HG02885 (cell line): ENCODE measurements around the gene CAMK4.

ENCODE experiments used
- ATAC-seq: cut with Tn5 transposase; IDR thresholded peaks from one replicate; pipeline ENCODE4 v1.9.1; 2021; ENCODE audit warnings: mild to moderate bottlenecking; ENCODE audit not compliant: unreplicated experiment, poor library complexity

CAMK4 gene

GRCh38 chr5:111228520-111229220, 4.5 kb downstream of the CAMK4 start:
- no peak for ATAC-seq

GRCh38 chr5:111229221-111229835, 5.1 kb downstream of the CAMK4 start:
- no peak for ATAC-seq

GRCh38 chr5:111229871-111230810, 6.0 kb downstream of the CAMK4 start:
- ATAC-seq, result peak; percentile 31

- ATAC-seq, result peak; percentile 24
These were observed 6.9 kb downstream of the CAMK4 start for GRCh38 chr5:111231119-111231518.

DNA sequence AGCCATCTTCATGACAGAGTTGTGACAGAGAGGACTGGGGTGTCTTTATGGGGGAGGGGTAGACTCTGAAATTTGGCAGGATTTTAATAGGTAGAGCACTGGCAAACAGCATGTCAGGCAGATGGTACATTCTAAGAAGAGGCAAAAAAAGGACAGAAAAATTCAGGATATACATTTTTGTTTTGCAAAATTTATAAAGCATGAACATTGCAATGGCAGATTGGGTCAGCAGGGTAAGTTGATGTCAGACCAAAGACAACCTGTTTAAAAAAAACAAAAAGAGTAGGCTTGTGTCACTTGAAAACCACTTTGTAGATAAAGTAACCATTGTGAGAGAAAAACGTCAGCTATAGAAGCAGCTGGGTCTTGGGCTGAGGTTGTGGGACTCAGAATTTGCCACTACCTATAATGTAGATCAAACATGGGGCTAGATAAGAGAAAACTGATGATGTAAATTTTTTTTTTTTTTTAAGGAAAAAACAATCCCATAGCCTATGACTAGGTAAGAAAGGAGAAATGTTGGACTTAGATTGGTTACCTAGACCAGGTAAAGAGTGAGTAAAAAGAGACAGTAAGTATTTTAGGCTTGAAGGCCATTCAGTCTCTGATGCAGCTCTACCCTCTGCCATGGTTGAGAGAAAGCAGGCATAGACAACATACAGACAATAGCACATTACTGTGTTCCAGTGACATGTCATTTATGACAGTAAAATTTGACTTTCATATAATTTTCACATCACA, 8.3 kb downstream of the CAMK4 start:
- no peak for ATAC-seq

GRCh38 chr5:111233052-111233374, 8.8 kb downstream of the CAMK4 start:
- ATAC-seq, result no peak

DNA sequence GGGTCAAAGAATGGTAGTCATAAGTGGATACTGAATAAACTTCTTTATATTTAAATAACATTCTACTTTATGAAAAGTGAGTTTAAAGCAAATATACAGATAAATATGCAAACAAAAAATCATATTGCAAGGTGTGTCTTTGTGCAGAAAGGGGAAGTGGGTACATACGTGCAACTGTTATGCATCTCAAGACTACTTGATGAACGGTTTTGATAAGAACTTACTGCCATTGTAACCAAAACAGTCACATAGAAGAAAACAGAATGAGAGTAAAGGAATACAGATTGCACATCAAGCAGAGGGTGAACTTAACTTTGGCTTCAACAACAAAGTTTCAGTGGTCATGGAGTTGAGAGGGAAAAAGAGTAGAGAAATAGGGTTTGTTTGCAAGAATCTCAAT, 9.9 kb downstream of the CAMK4 start:
- ATAC-seq, result peak; percentile 39

DNA sequence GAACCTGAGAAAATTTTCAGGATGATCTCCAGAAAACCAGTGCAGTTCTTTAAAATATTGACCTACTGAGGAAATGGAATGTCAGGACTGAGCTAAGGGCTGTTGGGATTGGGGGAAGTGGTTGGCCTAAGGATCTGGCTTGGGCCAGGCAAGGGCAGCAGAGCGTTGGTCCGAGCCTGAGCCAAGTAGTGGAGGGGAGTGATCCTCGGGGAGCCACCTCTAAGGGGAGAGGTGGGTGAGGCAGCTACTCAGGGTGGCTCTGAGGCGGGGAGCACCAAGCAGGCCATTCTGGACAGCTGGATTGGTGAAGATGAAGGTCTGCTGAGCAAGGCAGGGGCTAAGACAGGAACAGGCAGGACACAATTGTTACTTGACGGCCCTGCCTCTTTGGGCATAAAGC, 11.5 kb downstream of the CAMK4 start:
- ATAC-seq, result no peak

DNA sequence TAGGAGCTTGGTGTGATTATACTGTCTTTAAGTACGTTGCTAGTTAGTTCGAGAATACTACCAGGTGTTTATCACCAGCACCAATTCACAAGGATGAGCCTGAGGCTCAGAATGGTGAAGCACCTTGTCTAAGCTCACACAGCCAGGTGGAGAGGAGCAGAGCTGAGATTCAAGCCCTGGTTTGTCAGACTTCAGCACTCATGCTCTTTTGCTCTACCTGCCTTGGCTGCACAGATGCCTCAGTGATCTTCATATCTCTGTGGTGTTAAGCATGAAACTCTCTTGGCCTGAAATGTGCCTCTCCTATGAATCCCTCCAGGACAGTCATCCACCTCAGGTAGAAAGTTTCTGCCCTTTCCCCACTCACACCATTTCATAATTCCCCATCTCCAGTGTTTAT, 12.2 kb downstream of the CAMK4 start:
- no peak for ATAC-seq

- no peak for ATAC-seq
These were observed 12.8 kb downstream of the CAMK4 start for GRCh38 chr5:111236995-111237394.

DNA sequence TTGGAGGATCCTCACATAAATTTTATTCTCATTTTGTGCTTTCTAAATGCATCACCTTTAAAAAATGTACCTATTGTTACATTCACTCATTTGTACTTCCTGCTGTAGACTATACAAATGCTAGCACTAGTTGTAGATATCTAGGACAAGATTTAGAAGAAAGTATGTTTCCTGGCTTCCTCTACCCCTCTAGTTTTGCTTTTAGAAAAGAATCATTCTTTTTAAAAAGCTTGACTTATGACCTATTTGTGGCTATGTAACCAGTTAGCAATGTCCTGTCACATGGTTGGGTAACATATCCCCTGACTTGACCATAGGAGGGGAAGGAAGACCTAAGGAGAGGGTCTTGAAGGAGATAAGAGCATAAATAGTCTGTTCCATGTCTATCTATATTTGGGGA, 13.3 kb downstream of the CAMK4 start:
- ATAC-seq, result no peak

DNA sequence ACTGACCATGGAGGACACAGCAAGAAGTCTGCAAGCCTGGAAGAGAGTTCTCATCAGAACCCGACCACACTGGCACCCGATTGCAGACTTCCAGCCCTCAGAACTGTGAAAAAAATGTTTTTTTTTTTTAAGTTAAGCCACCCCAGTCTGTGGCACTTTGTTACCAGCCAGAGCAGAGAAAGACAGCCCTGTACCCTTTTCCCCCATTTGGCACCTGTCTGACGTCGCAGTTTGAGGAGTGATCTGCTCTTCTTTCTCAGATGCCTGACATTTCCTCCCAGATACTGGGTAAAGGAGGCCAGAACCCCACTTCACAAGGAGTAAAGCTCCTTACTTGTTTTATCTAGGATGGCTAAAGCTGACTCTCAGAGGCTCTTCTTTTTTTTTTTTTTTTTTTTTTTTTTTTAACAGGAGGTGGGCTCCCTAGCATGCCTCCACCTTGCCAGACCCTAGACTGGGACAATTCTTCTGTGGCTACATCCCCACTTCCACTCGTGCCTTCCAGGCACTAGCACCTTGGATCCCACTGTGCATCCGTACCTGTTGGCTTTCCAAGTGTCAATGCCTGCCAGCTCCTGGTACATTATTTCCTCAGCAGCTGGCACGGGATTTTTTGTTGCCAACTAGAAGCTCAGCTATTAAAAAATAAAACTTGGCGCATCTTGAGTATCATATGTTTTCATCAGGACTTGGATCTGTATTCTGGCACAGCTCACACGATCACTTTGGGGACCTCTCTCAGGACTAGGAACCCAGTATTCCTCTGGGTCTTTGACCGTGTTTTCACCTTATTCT, 14.4 kb downstream of the CAMK4 start:
- no peak for ATAC-seq

DNA sequence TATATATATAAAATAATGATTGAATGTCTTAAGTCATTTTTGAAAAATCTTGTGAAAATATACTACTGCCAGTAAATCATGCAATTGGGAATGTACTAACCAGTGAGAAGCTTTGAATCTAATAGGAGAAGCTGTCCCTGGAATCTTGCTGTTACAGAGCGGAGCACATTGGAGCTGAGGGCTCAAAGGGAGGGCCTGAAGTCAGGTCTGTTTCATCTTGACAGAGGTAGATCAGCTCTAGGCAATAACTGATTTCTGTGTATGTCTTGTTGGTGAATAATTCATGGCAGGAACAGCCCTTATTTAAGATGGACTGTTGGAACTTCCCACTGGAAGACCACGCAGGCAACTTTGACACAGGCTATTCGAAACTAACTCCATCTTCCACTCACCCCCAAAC, 17.5 kb downstream of the CAMK4 start:
- no peak for ATAC-seq

DNA sequence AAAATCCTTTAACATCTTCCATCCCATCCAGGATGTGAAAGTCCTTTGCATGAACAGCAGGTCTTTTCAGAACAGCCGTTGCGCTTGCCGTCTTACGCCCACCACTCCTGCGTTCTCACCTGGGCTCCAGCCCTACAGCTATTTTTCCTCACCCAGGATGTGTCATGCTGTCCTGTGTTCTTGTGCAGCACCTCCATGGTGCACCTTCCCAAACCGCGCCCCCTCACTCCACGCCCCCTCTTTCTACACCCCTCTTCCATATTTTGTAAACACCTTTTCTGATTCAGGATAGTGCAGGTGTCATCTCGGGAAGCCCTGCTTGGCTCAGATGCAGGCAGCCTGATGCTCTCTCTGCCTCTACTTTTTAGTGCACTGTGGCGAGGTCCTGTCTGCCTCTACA, 18.4 kb downstream of the CAMK4 start:
- no peak for ATAC-seq

DNA sequence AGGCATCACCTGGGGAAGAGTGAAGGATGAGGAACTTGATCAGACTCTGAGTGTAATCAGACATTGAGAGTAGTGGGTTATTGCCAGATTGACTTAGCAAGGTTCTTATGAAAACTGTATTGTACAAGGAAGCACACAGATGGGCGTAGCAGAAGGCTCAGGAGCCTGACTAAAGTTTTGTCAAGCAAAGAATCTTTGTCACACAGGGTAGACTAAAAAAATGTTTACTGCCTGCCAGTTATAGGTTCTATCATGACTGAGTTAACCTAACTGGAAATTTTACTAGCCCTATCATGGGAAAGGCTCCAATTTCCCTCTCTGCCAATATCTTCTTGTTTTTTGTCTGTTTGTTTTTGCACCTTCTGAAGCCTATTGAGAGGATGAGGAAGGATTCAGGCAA, 19.1 kb downstream of the CAMK4 start:
- no peak for ATAC-seq

DNA sequence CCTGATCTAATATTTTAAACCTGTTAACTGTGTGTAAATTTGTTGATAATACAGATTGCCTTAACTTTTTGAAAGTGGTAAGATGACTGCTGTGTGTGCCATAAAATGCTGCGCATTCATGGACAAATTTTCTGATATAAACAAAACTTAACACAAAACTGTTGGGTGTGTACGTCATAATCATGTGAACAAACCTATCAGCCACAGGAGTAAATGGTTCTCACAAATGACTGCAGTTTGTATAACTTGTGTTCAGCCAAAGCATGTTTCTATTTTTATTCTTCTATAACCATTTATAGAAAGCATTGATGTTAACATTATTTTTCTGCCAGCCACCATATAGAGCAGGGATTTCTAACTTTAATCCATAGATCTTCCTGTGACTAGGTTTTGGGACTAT, 21.5 kb downstream of the CAMK4 start:
- ATAC-seq, result no peak

GRCh38 chr5:111246459-111246858, 22.3 kb downstream of the CAMK4 start:
- ATAC-seq, result no peak

DNA sequence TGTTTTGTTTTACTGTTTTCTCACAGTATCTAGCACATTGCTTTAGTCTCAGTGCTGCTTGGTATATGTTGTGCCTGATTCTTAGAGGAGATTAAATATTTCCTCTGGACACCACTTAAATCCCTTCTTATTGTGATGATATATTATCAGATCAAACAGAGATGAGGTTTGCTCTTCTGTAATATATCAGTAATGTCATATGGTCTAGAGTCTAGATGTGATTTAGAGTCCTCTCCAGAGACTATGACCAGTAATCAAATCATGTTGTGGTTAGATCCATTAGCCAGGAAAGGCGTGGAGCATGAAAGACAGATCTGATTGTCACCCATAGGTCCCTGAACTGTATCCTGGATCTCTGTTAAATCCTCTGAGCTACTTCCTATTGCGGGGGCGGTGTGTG, 24.4 kb downstream of the CAMK4 start:
- ATAC-seq, result no peak

- ATAC-seq, result no peak
These were observed 27.7 kb downstream of the CAMK4 start for GRCh38 chr5:111251921-111252320.
